Measurements from ENCODE around the gene PLN.

Gene PLN

DNA sequence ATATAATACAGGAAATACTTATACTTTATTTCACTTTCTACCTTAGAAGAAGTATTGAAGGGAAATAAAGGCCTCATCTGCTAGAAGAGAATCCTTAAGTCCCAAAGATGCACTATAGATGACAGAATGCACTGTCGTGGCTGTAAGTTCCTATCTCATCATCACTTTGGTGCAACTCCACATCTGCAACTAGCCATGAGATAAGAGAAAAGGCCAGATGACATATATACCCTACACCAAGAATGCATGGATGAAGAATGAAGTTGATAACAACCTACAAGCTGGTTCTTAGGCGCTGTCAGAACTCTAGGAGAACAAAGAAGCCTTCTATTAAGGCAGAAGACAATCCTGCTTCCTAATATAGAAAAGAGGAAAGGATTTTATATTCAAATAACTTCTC is 11.6 kb upstream of the PLN start:
- in situ Hi-C loops (cut with MboI; ENCODE audit: low sequenced_read_pairs) = no loop called here

DNA sequence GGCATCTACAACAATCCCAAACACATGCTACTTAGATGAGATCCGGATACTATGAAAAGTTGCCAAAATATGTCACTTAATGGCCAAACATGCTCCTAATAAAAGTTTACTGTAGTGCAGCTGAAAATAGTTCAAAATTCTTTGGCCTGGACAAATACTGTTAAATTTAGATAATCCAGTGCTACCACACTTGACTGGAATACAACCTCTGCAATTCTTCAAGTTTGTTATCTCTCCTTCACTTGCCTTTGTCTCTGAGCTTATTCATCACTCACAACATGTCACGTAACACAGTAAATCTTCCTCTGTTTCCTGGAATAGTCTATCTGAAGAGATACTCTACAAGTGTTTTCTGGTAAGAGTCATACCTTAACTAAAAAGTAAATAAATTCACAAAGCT is 10.5 kb upstream of the PLN start:
- in situ Hi-C loops (cut with MboI; ENCODE audit: low sequenced_read_pairs) = no loop called here

DNA sequence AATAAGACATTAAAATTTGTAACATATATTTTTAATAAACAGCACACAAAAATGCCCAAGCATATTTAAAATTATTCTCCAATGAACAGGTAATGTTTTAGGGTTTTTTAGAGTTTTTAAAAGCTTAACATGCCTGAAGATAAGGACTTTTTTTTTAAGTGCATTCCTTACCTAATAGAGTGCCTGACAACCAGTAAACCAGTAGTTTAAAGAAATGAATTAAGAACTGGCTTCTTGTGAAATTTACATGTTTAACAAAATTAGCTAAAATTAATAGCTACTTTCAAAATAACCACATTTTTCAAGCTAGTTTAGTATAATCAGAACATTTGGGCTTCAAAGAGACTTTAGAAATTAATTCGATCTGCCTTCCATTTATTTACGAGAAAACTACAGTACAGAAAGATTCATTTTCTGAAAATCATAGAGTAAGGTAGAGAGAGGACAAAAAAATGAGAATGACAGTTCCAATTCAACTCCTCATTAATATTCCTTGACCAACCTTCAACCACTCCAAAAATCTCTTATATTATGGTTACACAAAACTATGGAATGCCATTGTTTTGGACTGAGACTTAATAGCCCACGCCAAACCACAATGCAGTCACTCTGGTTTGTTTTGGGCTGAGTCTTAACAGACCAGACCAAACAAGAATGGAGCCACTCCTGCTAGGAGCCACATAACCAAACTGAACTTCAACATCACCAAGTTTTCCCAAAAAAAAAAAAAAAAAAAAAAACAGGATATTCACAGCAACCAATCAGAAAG is 5.7 kb upstream of the PLN start:
- in situ Hi-C loops (cut with MboI; ENCODE audit: low sequenced_read_pairs) = no loop called here

DNA sequence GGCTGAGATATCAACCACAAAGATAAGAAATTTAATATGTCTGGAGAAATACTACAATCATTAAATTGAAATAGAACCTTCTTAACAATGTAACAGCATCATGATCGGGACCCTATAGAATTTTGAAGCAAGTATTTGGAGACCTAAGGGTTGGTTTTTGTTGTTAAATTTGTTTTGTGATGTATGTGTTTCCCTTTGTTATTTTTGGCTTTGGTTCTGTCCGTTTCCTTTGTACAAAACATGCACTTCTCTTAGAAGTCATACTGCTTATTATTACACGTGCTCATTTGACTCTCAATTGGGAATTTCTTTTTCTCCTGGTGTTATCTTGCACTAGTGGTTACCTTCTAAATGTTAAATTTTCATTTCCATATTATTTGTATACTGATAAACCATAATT is 4.0 kb upstream of the PLN start:
- in situ Hi-C loops (cut with MboI; ENCODE audit: low sequenced_read_pairs) = no loop called here

DNA sequence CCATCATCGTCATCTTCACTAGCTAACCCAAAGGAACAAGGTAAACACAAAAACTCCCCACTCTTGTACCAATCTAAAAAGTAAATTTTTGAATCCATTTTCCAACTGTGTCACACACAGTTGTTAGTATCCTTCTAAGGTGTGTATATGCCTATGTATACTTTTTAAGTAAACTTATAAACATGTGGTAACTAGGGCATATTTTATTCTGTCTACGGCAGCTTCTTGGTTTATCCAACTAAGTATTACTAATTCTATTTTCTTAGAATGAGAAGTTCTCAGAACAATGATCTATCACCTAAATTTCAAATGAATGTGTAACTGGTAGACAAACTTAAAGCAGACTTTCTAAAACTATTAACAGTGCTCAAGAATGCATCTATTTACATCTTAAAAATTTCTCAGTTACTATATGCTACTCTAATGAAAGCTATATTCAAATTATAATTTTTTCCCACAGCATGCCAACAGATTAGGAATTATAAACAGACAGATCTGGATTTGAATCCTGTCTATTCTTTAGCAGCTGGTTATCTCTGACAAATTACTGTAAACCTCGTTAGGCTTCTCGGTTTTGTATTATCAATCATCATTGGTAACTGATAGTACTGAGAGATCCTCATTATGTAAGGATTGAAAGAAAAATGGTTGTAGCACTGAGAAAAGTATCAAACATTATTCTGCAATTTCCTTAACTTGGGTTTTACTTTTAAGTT is 1.8 kb upstream of the PLN start:
- in situ Hi-C loops (cut with MboI; ENCODE audit: low sequenced_read_pairs) = no loop called here

DNA sequence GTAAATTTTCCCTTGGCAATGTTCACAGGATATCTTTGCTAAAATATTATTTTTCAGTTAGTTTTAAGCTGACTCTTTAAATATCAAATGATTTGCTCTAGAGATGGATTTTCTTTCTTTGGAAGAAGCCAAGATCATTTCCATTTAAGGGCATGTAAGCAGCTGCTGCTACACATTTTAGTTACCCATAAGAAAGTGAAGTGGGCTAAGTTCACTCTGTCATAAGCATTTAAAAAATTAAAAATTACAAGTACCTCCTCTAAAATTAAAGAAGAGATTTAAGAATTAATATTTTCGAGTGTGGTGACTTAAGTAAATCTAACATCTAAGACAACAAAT is 1.2 kb upstream of the PLN start:
- in situ Hi-C loops (cut with MboI; ENCODE audit: low sequenced_read_pairs) = no loop called here

DNA sequence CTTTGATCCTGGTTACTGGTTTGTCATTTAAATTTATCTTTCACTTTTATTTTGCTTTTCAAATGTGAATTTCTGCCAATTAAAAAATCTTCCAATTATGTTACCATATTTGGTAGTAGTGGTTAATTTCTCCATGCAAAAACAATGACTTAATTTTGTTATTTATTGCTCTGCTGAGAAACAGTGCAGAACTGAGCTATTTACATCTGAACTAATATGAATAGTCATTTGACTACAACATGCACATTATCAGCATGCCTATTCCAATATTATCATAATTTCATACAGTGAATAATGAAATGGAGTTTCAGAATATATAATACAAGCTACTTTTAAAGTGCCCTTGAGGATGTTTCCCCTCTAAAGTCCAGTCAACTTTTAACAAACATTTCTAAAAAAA is 517 bp downstream of the PLN start:
- in situ Hi-C loops (cut with MboI; ENCODE audit: low sequenced_read_pairs) = no loop called here

DNA sequence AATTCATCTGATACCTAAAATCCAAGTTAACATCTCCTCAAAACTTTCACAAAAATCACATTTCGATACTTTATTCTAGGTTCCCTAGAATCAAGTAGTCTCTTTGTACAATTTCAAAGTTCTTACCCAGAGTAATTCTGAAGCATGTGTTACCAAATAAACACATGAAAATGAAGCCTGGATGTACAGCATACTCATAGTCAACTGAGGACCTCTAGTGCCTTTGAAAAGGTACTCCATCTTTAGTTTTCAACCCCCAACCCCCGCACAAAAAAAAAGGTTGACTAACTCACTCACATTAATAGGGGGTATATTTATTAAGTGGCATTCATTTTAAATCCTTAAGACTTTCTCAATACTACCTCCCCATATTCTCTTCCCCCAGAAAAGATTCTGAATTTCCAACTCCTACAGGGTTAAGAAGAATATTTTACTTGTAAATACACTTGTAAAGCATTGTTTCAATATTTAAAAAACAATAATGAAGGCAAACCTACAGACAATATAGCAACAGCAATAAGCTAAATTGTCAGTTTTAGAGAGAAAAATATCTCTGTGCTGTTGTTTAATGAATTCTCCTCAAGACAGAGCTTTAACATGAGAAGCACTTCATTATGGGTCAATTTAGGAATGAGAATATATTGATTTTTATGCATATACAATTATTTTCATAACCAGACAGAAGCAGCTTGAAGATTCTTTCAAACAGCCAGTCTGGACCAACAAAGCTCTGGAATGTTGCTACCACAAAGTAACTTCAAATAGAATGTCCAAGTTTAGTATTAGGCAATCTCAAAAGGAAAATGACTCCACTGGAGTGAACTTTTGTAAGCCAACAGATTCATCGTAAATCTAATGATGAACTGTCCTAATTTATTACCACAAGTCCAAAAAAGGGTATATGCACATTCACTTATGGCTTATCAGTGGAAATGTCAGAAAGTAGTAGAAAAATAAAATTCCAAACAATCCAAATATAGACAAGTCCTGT is 3.3 kb downstream of the PLN start:
- in situ Hi-C loops (cut with MboI; ENCODE audit: low sequenced_read_pairs) = no loop called here

DNA sequence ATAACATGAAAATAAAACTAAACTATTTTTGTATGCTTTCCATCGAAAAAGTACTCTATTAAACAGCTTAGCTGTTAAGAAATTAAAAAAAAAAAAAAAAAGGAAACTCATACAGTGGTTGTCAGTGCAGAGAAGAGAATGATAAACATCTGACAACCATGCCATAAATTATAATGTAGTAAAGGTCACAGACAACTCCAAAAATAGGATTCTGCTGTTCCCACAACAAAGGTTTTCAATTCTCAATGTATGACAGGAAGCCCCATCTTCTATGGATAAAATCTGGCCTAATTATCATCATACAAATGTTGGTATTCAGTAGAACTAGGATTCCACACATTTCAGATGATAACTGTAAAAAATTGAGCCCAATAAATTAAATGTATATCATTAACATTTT is 5.0 kb downstream of the PLN start:
- in situ Hi-C loops (cut with MboI; ENCODE audit: low sequenced_read_pairs) = no loop called here

DNA sequence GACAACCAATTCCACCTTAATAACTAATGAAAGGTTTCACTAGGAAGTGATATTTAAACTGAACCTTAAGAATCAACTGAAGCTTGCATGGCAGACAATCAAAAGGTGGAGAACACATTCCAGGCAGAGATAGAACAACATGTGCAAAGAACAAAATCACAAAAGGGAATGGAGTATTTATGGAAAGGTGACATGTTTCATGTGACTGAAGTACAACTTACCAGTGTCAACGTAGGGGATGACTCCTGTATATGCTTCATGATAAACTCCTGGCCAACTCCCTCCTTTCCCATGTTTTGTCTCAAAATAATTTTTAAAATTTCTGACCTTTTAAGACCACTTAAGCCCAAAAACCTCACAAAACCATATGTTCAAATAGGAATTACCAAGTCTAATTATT is 6.6 kb downstream of the PLN start:
- in situ Hi-C loops (cut with MboI; ENCODE audit: low sequenced_read_pairs) = no loop called here

DNA sequence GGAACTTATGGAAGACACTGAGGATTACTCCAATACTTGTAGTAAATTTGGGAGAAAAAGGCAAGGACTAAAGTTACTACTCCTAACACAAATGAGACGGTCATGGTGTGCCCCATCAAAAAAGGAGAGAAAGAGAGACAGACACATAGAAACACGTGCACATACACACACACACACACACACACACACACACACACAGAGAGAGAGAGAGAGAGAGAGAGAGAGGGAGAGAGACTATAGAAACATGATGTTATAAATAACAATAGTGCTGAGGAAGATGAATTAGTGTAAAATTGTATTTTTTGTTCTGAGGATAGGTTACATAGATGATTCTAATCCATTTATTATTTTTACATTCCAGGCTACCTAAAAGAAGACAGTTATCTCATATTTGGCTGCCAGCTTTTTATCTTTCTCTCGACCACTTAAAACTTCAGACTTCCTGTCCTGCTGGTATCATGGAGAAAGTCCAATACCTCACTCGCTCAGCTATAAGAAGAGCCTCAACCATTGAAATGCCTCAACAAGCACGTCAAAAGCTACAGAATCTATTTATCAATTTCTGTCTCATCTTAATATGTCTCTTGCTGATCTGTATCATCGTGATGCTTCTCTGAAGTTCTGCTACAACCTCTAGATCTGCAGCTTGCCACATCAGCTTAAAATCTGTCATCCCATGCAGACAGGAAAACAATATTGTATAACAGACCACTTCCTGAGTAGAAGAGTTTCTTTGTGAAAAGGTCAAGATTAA is 10.5 kb downstream of the PLN start:
- in situ Hi-C loops (cut with MboI; ENCODE audit: low sequenced_read_pairs) = no loop called here

DNA sequence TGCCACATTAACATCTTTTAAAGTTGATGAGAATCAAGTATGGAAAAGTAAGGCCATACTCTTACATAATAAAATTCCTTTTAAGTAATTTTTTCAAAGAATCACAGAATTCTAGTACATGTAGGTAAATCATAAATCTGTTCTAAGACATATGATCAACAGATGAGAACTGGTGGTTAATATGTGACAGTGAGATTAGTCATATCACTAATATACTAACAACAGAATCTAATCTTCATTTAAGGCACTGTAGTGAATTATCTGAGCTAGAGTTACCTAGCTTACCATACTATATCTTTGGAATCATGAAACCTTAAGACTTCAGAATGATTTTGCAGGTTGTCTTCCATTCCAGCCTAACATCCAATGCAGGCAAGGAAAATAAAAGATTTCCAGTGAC is 11.6 kb downstream of the PLN start:
- in situ Hi-C loops (cut with MboI; ENCODE audit: low sequenced_read_pairs) = no loop called here

DNA sequence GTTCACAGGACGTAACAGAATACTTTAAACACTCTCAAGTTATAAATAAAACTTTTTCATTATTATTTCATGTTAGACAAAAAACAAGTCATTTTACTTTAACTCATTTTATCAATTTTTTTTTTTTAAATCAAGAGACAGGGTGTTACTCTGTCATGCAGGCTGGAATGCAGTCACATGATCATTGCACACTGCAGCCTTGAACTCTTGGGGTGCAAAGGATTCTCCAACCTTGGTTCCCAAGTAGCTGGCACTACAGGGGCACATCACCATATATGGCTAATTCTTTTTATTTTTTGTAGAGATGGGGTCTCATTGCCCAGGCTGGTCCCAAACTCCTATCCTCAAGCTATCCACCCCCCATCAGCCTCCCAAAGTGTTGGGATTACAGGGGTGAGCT is 14.2 kb downstream of the PLN start:
- in situ Hi-C loops (cut with MboI; ENCODE audit: low sequenced_read_pairs) = no loop called here

DNA sequence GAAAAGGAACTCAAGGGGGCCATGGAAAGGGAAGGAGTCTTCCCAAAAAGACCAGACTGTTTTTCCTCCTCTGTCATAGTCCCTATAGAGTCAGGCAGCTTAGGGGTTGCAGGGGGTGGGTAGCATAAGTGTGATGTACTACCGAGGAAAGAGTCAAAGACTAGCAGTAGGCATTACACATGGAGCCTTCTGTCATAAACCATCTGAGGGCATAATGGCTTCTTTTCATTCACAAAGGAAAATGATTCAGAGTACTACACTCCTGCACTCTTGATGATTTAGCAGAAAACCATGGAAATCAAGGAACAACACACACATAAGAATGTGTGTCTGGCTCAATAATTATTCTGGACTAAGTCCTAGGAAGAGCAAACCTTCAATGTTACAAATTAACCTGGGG is 14.9 kb downstream of the PLN start:
- in situ Hi-C loops (cut with MboI; ENCODE audit: low sequenced_read_pairs) = no loop called here

DNA sequence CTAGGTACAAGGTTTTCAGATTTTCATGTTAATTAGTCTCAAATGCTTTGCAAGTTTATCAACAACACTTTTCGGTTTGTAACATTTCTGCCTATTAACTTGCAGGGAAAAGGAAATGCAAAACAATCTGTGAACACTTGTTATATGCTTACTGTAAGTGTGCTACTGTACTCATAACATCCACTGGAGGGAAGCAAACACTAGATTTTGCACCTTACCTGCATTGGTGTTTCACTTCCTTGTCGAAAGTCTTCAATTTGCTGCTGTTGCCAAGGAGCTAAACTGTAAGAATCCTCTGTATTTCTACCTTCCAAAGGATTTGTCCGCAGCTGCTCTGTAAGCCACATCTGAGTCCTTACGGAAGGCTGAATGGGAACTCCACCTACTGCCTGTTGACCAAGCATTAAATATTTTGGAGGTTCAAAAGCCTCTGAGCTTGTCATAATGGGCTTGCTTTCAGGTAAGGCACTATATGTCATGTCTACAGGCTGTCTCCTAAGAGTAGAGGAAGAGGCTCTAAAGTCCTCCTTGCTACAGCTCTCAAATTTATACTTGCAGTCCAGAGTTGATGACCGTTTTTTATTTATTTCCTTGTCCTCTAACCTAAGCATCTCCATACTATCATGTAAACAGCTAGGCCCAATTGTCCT is 17.3 kb downstream of the PLN start:
- in situ Hi-C loops (cut with MboI; ENCODE audit: low sequenced_read_pairs) = no loop called here

DNA sequence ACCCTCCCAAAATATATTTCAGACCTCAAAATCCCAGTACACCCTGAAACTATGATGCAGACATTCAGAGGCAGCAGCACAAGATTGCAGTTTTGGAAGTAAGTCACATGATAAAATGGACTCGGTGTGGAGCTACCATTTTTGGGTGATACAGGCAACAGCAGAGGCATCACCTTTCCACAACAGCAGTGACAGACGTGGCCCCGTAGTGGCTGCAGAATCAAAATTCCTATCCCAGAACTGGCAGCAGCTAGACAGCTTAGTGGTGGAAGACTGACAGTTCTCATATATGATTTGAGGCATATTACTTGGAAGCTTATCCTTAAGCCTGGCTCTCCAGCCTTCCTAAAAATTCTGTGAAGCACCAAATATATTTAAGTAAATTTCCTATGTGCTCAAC is 19.9 kb downstream of the PLN start:
- in situ Hi-C loops (cut with MboI; ENCODE audit: low sequenced_read_pairs) = no loop called here

DNA sequence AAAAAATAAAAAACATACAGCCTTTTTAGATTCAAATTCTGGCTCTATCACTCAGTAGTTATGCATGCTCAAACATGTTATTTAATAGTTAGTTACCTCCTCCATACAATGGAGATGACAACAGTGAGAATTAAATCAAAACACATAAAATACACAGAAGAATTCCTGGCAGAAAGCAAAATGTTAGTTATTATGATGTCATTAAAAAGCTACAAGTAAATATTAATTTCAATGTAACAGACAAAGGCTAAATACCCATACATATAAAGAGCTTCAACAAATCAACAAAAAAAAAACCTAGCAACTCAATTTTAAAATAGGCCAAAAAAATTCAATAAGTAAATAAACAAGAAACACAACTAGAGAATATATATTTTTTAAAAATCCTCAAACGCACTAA is 21.4 kb downstream of the PLN start:
- in situ Hi-C loops (cut with MboI; ENCODE audit: low sequenced_read_pairs) = no loop called here

DNA sequence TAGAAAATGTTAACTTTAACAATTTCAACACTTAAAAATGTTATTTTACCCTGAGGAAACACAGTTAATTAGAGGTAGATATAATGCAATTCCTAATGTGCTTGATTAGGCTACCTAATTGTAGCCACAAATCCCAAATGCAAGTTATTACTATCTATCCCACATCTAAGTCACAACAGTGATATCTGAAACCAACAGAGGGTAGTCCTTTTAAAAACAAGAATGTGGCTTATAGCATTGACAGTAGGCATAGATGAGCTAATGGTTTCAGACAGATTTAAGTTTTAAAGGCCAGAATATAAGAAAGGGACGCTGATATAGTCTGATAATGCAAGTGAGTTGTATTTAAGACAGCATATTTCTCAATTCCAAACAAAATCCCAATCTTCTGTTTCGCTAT is 23.0 kb downstream of the PLN start:
- in situ Hi-C loops (cut with MboI; ENCODE audit: low sequenced_read_pairs) = no loop called here

DNA sequence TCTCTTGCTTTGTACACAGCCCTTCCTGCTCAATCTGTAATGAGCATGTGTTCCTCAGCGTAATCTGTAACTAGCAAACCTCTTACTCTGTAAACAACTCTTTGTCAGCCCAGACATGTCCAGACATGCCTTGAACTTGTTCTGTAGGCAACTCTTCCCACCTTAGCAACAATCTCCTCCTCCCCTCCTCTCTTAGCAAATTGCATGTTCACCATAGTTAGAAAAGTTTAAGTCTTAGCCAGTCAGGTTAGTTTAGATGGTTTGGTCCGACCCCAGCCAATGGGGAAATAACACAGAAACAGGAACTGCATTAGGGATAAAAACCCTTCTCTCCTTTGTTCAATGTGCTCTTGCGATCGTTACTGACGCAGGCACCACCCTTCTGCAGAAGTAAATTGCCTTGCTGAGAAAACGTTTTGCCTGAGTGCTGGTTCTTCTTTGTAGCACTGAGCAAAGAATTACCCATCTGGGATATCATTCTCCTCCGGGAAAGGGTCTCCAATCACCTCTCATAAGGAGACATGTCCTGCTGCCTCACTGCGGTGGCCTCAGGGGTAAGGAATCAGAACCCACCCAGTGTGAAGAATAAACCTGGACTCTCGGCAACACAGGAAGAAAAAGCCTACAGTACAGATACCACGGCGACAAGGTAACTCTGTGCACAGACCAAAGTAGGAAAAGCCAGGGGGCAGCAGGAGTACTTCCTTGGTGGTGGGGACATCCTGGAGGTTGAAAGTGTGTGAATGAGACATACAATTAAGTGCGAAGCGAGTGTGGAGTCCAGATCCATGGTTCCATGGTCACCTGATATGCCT is 26.2 kb downstream of the PLN start:
- in situ Hi-C loops (cut with MboI; ENCODE audit: low sequenced_read_pairs) = no loop called here

DNA sequence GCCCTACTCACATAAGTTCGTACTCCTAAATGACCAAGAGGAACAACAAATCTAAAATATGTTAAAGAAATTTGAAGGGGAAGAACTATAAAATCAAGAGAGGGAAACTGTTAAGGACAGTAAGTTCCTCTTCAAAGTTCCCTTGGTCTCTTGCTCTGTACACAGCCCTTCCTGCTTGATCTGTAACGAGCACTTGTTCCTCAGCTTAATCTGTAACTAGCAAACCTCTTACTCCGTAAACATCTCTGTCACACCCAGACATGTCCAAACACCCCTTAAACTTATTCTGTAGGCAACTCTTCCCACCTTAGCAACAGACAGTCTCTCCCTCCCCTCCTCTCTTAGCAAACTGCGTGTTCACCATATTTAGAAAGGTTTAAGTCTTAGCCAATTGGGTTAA is 29.9 kb downstream of the PLN start:
- in situ Hi-C loops (cut with MboI; ENCODE audit: low sequenced_read_pairs) = no loop called here
